Measurements from ENCODE around the gene RPN2.

Gene RPN2

GRCh38 chr20:37249304-37249703, 70.2 kb downstream of the RPN2 start:
- TF ChIP-seq, protein P1, sequence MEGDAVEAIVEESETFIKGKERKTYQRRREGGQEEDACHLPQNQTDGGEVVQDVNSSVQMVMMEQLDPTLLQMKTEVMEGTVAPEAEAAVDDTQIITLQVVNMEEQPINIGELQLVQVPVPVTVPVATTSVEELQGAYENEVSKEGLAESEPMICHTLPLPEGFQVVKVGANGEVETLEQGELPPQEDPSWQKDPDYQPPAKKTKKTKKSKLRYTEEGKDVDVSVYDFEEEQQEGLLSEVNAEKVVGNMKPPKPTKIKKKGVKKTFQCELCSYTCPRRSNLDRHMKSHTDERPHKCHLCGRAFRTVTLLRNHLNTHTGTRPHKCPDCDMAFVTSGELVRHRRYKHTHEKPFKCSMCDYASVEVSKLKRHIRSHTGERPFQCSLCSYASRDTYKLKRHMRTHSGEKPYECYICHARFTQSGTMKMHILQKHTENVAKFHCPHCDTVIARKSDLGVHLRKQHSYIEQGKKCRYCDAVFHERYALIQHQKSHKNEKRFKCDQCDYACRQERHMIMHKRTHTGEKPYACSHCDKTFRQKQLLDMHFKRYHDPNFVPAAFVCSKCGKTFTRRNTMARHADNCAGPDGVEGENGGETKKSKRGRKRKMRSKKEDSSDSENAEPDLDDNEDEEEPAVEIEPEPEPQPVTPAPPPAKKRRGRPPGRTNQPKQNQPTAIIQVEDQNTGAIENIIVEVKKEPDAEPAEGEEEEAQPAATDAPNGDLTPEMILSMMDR (IDR thresholded peaks at IDR 0.05; ENCODE audit: extremely low read depth, missing control alignments), result no peak
- no peak for DNase-seq (ENCODE audit: low spot score)

- no peak for DNase-seq (ENCODE audit: low spot score)
- TF ChIP-seq, protein P1 (IDR thresholded peaks at IDR 0.05; ENCODE audit: extremely low read depth, missing control alignments), result no peak
Observed at GRCh38 chr20:37251825-37252477, 72.8 kb downstream of the RPN2 start.

GRCh38 chr20:37253087-37253486, 74.0 kb downstream of the RPN2 start:
- TF ChIP-seq, protein P1 (IDR thresholded peaks at IDR 0.05; ENCODE audit: extremely low read depth, missing control alignments), result no peak
- DNase-seq (ENCODE audit: low spot score), result no peak

DNA sequence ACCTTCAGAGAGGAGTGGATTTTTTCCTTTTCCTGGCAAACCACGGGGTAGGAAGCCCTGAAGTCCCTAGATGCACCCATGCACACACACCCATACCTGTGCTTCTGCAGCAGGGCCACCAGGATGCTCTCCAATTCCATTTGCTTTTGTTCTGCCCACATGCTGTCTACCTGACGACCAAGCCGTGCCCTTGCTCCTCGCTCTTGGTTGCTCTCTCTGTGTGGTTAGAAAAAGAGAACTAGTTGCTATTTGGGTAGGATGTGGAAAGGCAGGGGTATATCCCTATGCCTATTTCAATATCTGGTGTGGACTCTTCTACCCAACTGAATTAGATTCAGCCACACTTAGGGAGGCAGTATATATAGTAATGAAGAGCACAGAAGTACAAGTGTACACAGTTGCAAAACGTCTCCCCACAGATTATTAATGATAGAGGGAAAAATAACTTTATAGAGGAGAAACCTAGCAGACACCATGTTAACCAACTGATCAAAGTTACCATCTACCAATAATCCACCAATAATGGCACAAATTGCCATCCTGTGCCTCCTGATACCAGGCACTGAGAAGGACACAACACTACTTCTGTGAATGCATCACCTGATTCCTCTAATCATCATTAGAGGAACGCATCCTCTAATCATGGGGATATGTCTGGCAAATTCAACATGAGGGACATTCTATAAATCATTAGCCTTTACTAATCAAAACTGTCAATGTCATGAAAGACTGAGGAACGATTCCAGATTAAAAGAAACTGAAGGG, 75.2 kb downstream of the RPN2 start:
- no peak for DNase-seq (ENCODE audit: low spot score)
- TF ChIP-seq, protein P1 (IDR thresholded peaks at IDR 0.05; ENCODE audit: extremely low read depth, missing control alignments), result no peak

DNA sequence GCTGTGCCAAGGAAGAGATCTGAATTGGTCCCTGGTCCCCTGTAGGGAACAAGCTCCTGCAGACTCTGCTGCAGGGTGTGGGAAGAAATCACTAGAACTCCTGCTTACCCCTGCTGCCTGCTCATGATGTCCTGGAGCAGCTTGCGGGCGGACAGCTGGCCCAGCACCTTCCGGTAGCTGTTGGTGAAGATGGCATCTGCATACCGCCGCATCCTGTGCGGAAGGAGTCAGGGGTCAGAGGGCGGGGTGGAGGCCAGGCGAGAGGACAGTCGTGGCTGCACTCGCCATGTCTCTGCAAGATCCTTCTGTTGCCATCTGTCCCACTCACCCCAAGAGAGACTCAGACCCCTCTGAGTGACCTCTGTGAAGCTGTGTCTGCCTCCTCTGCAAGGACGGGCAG, 77.2 kb downstream of the RPN2 start:
- no peak for DNase-seq (ENCODE audit: low spot score)
- TF ChIP-seq, protein P1 (IDR thresholded peaks at IDR 0.05; ENCODE audit: extremely low read depth, missing control alignments), result no peak

- no peak for DNase-seq (ENCODE audit: low spot score)
Observed at GRCh38 chr20:37257530-37257929, 78.4 kb downstream of the RPN2 start.

DNA sequence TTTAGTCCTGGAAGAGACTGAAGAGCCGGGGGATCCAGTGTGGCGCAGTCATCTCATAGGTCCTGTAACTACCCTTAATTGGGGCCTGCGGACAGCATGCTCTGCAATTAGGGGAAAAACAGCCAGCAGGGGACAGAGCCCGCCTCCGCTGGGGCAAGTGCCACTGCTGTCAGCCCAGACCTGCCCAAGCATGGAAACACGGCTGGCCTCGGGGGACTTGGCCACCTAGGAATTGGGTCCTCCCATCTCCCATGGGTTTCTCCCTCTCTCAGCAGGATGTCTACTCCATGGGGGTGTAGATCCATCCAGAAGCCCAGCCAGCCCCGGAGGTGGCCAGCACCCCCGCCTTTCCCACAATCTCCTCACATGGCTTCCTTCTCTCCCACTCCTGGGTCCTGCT, 78.9 kb downstream of the RPN2 start:
- TF ChIP-seq, protein P1 (IDR thresholded peaks at IDR 0.05; ENCODE audit: extremely low read depth, missing control alignments), result no peak
- no peak for DNase-seq (ENCODE audit: low spot score)

More at GRCh38 chr20:37257530-37257929, 78.4 kb downstream of the RPN2 start:
- TF ChIP-seq, protein P1 (IDR thresholded peaks at IDR 0.05; ENCODE audit: extremely low read depth, missing control alignments), result no peak

Data from GM20000 (cell line).